Neural progenitor cell (in vitro differentiated cells): ENCODE measurements around the gene TOM1. TPM values are rescaled to one million over a fixed set of nuclear protein-coding genes. Genes with fewer than 3 reads are reported as not detected.

Source experiments
- DNase-seq: peaks from one replicate; pipeline ENCODE4 v3.0.0-alpha.2; 2016; ENCODE audit warnings: low spot score
- H2AFZ ChIP-seq: fragments of 200-600 bp; sonication (generic); replicated peaks from 2 replicates; pipeline ENCODE4 v1.6.1; 2016; ENCODE audit warnings: antibody characterized with exemption
- H3F3A ChIP-seq: fragments of 200-600 bp; sonication (generic); 2 replicates; pipeline ENCODE4 v1.6.1; 2016; ENCODE audit warnings: antibody characterized with exemption, low read depth
- H3K27ac ChIP-seq: fragments of 200-600 bp; sonication (generic); 2 replicates; pipeline ENCODE4 v1.5.1; 2016; ENCODE audit warnings: mild to moderate bottlenecking
- H3K27me3 ChIP-seq: fragments of 200-600 bp; sonication (generic); 2 replicates; pipeline ENCODE4 v1.6.1; 2016; ENCODE audit warnings: mild to moderate bottlenecking, moderate library complexity
- H3K36me3 ChIP-seq: fragments of 200-600 bp; sonication (generic); 2 replicates; pipeline ENCODE4 v1.5.1; 2016
- H3K4me1 ChIP-seq: fragments of 200-600 bp; sonication (generic); 2 replicates; pipeline ENCODE4 v1.6.1; 2016; ENCODE audit warnings: mixed run types
- H3K4me2 ChIP-seq: fragments of 200-600 bp; sonication (generic); 2 replicates; pipeline ENCODE4 v1.6.1; 2016
- H3K4me3 ChIP-seq: fragments of 200-600 bp; sonication (generic); 2 replicates; pipeline ENCODE4 v1.5.1; 2016
- H3K79me2 ChIP-seq: fragments of 200-600 bp; sonication (generic); 2 replicates; pipeline ENCODE4 v1.6.1; 2016; ENCODE audit warnings: low read depth
- H3K9ac ChIP-seq: fragments of 200-600 bp; sonication (generic); 2 replicates; pipeline ENCODE4 v1.6.1; 2016
- H3K9me3 ChIP-seq: fragments of 200-600 bp; sonication (generic); 2 replicates; pipeline ENCODE4 v1.5.1; 2016; ENCODE audit warnings: low read depth
- H4K20me1 ChIP-seq: fragments of 200-600 bp; sonication (generic); 2 replicates; pipeline ENCODE4 v1.6.1; 2016; ENCODE audit warnings: low read depth
- H3K27ac Mint-ChIP-seq: 3 replicates; pipeline ENCODE4 v1.8.0; 2021; ENCODE audit warnings: mixed read lengths
- H3K27me3 Mint-ChIP-seq: 2 replicates; pipeline ENCODE4 v1.8.0; 2022; ENCODE audit warnings: low read depth, mild to moderate bottlenecking, inconsistent platforms, moderate library complexity, mixed read lengths; ENCODE audit not compliant: insufficient read depth
- H3K36me3 Mint-ChIP-seq: 3 replicates; pipeline ENCODE4 v1.8.0; 2021; ENCODE audit warnings: mixed read lengths
- H3K4me1 Mint-ChIP-seq: 3 replicates; pipeline ENCODE4 v1.8.0; 2021; ENCODE audit warnings: mixed read lengths
- H3K4me3 Mint-ChIP-seq: 3 replicates; pipeline ENCODE4 v1.8.0; 2021; ENCODE audit warnings: mild to moderate bottlenecking, moderate library complexity, mixed read lengths
- H3K9me3 Mint-ChIP-seq: 3 replicates; pipeline ENCODE4 v1.8.0; 2020; ENCODE audit warnings: mixed read lengths
- EZH2 ChIP-seq: fragments of 200-600 bp; sonication (generic); IDR thresholded peaks from 2 replicates; pipeline ENCODE4 v1.6.1; 2017; ENCODE audit warnings: antibody characterized with exemption, mild to moderate bottlenecking, moderate library complexity
- EZH2phosphoT487 ChIP-seq: fragments of 200-600 bp; sonication (generic); IDR thresholded peaks from 2 replicates; pipeline ENCODE4 v1.6.1; 2017; ENCODE audit warnings: antibody characterized with exemption
- total RNA-seq: library from RNA; depleted of rRNA; stranded (reverse); fragments of >200 nt; gene quantifications from 2 replicates; pipeline ENCODE4 v1.2.3, GENCODE V29; 2015; ENCODE audit warnings: low replicate concordance
- TF ChIP-seq, protein P1 (sequence below): fragments of 200-600 bp; sonication (generic); IDR thresholded peaks from 2 replicates; pipeline ENCODE4 v1.5.1; 2017; ENCODE audit warnings: antibody characterized with exemption, mild to moderate bottlenecking

Gene TOM1
- total RNA-seq, 1 donor from 2014 or later = 28.6 TPM

DNA sequence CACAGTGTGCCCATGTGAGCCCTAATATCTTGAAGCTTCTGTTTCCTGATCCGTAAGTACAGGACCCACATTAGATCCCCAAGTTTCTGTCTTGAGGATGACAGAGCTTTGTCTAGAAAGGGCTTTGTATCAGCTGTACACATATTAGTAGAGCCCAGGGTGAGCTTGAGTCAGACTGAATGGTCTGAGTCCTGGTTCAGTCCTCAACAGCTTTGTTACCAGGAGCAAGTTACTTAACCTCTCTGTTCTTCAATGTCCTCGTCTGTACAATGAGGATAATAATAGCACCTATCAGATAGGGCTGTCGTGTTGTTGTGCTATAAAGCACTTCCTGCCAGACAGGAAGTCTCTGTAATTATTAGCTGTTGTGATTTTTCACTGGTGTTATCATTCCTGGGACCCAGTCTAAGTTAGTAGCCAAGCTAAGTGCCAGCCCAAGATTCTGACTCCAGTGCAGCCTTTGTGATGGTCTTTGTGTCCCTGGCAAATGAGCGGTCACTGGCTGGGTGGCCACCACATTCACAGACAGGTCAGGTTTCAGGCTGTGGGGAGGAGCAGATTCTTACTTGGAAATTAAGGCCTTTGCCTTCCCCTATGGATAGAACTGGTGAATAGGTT, 6.8 kb downstream of the TOM1 start:
- H3K79me2 ChIP-seq = peaks cover 12% of the 10 kb centered on the region
- H3K4me1 ChIP-seq = peaks cover 25% of the 10 kb centered on the region
- peaks cover 4% of the 10 kb centered on the region for H3K27me3 Mint-ChIP-seq
- TF ChIP-seq, protein P1, sequence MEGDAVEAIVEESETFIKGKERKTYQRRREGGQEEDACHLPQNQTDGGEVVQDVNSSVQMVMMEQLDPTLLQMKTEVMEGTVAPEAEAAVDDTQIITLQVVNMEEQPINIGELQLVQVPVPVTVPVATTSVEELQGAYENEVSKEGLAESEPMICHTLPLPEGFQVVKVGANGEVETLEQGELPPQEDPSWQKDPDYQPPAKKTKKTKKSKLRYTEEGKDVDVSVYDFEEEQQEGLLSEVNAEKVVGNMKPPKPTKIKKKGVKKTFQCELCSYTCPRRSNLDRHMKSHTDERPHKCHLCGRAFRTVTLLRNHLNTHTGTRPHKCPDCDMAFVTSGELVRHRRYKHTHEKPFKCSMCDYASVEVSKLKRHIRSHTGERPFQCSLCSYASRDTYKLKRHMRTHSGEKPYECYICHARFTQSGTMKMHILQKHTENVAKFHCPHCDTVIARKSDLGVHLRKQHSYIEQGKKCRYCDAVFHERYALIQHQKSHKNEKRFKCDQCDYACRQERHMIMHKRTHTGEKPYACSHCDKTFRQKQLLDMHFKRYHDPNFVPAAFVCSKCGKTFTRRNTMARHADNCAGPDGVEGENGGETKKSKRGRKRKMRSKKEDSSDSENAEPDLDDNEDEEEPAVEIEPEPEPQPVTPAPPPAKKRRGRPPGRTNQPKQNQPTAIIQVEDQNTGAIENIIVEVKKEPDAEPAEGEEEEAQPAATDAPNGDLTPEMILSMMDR = no peak
- TF ChIP-seq EZH2 (no peak), EZH2phosphoT487 (no peak)
- peak; percentile 77 for DNase-seq
- peak overlapping the region; percentile 53 for H3K4me2 ChIP-seq
- no peak overlapping the region for H3K9ac ChIP-seq
- no peak overlapping the region for H3K4me3 Mint-ChIP-seq
- H3K36me3 Mint-ChIP-seq = no peaks in the 10 kb centered on the region
- H3K27ac Mint-ChIP-seq = peak overlapping the region; percentile 42
- H3K4me1 Mint-ChIP-seq = peaks cover 32% of the 10 kb centered on the region
- no peaks in the 10 kb centered on the region for H3K9me3 ChIP-seq
- no peaks in the 10 kb centered on the region for H3K36me3 ChIP-seq
- peaks cover 23% of the 10 kb centered on the region for H3F3A ChIP-seq
- no peak overlapping the region for H2AFZ ChIP-seq
- H3K27me3 ChIP-seq = no peaks in the 10 kb centered on the region
- no peak overlapping the region for H3K27ac ChIP-seq
- H4K20me1 ChIP-seq = peaks cover 13% of the 10 kb centered on the region
- peak overlapping the region; percentile 18 for H3K4me3 ChIP-seq
- no peaks in the 10 kb centered on the region for H3K9me3 Mint-ChIP-seq

DNA sequence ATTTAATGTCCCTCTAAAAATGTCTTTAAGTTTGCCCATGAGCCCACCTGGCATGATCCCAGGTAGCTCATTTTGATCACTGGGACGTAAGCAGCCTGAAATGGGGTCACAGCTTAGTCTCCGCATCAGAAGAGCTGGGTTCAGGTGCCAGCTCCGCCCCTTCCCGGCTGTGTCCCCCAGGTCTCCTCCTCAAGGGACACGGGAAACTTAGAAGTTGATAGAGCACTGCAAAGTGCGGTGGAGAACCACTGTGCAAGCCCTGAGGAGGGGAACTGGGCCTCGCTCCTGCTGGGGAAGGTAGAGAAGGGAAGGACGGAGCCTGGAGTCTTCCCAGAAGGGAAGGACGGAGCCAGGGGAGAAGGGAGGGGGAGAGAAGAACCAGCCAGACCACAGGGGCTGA, 7.7 kb downstream of the TOM1 start:
- Histone ChIP-seq H3K79me2 (peaks cover 12% of the 10 kb centered on the region), H3K9me3 (no peaks in the 10 kb centered on the region), H3K4me3 (no peak overlapping the region), H3K27me3 (no peaks in the 10 kb centered on the region), H3K4me2 (peak overlapping the region; percentile 53), H3K9ac (no peak overlapping the region), H3K36me3 (no peaks in the 10 kb centered on the region), H4K20me1 (peaks cover 13% of the 10 kb centered on the region), H3K27ac (no peak overlapping the region), H2AFZ (no peak overlapping the region), H3F3A (peaks cover 23% of the 10 kb centered on the region), H3K4me1 (peaks cover 25% of the 10 kb centered on the region)
- TF ChIP-seq EZH2phosphoT487 = no peak
- TF ChIP-seq, protein P1 = no peak
- TF ChIP-seq EZH2 = no peak
- no peaks in the 10 kb centered on the region for H3K9me3 Mint-ChIP-seq
- no peaks in the 10 kb centered on the region for H3K36me3 Mint-ChIP-seq
- H3K27me3 Mint-ChIP-seq = peaks cover 6% of the 10 kb centered on the region
- peaks cover 35% of the 10 kb centered on the region for H3K4me1 Mint-ChIP-seq
- H3K4me3 Mint-ChIP-seq = no peak overlapping the region
- H3K27ac Mint-ChIP-seq = peak overlapping the region; percentile 30
- no peak for DNase-seq

DNA sequence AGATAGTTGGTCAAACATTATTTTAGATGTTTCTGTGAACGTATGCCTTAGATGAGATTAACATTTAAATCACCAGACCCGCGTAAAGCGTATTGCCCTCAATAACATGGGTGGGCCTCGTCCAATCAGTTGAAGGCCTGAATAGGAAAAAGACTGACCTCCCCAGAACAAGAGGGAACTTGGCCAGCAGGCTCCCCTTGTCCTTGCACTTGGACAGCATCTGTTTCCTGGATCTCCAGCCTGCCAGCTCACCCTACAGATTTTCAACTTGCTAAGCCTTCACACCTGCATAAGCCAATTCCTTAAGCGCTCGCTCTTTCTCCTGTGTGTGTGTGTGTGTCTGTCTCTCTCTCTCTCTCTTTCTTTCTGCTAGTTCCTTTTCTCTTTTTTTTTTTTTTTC, 8.2 kb downstream of the TOM1 start:
- peaks cover 13% of the 10 kb centered on the region for H4K20me1 ChIP-seq
- Mint-ChIP-seq H3K36me3 (no peaks in the 10 kb centered on the region), H3K9me3 (no peaks in the 10 kb centered on the region), H3K27me3 (peaks cover 6% of the 10 kb centered on the region), H3K27ac (no peak overlapping the region), H3K4me1 (peaks cover 40% of the 10 kb centered on the region), H3K4me3 (no peak overlapping the region)
- peaks cover 23% of the 10 kb centered on the region for H3F3A ChIP-seq
- H3K79me2 ChIP-seq = peaks cover 12% of the 10 kb centered on the region
- H3K9me3 ChIP-seq = no peaks in the 10 kb centered on the region
- H3K9ac ChIP-seq = no peak overlapping the region
- H3K27me3 ChIP-seq = no peaks in the 10 kb centered on the region
- H3K36me3 ChIP-seq = no peaks in the 10 kb centered on the region
- peaks cover 25% of the 10 kb centered on the region for H3K4me1 ChIP-seq
- H2AFZ ChIP-seq = no peak overlapping the region
- no peak overlapping the region for H3K4me3 ChIP-seq
- no peak overlapping the region for H3K4me2 ChIP-seq
- no peak for DNase-seq
- TF ChIP-seq EZH2 (no peak), EZH2phosphoT487 (no peak)
- TF ChIP-seq, protein P1 = no peak
- H3K27ac ChIP-seq = no peak overlapping the region
